GM12873 (cell line): ENCODE results near the gene AHI1.

Experiments used
- CTCF ChIP-seq: IDR thresholded peaks from 2 replicates; pipeline ENCODE4 v1.5.1; 2012; ENCODE audit warnings: low read depth, mild to moderate bottlenecking, moderate library complexity, low read length, control low read depth; ENCODE audit not compliant: insufficient read depth; ENCODE audit errors: missing control alignments

AHI1 gene

GRCh38 chr6:135497412-135498184, at the start of gene AHI1:
TSS of gene AHI1 (minus strand) at chr6:135497740. CDS start at chr6:135492237, 5,503 bp downstream.
- no peak for TF ChIP-seq CTCF

- no peak for TF ChIP-seq CTCF
Measured at GRCh38 chr6:135546680-135547418, 49.3 kb upstream of the AHI1 start.

- TF ChIP-seq CTCF: no peak
Measured at GRCh38 chr6:135546206-135546605, 48.7 kb upstream of the AHI1 start.

GRCh38 chr6:135540207-135540840, 42.8 kb upstream of the AHI1 start:
- peak; percentile 8 for TF ChIP-seq CTCF

- no peak for TF ChIP-seq CTCF
Measured at GRCh38 chr6:135537741-135538301, 40.3 kb upstream of the AHI1 start.

GRCh38 chr6:135535989-135536414, 38.5 kb upstream of the AHI1 start:
- TF ChIP-seq CTCF: peak; percentile 63
